ENCODE data around the gene GEMIN2.
"Not testable (repeated sequence)": the region's sequence is repeated elsewhere in the genome, so short reads cannot be mapped to it uniquely, and the experiment has no call there.

Gene GEMIN2

GRCh38 chr14:39179042-39179441 lies 64.9 kb downstream of the GEMIN2 start:
- no peak for DNase-seq

- no peak for DNase-seq
These were observed 66.4 kb downstream of the GEMIN2 start for GRCh38 chr14:39180553-39180952.

- DNase-seq, result no peak
These were observed 67.0 kb downstream of the GEMIN2 start for GRCh38 chr14:39181026-39181692.

GRCh38 chr14:39181693-39182047 lies 67.5 kb downstream of the GEMIN2 start:
- DNase-seq, result no peak

GRCh38 chr14:39182770-39183684 lies 68.9 kb downstream of the GEMIN2 start:
- no peak for DNase-seq

- DNase-seq, result not testable (repeated sequence)
These were observed 69.5 kb downstream of the GEMIN2 start for GRCh38 chr14:39183685-39184003.

- DNase-seq, result no peak
These were observed 70.6 kb downstream of the GEMIN2 start for GRCh38 chr14:39184628-39185255.

- no peak for DNase-seq
These were observed 71.3 kb downstream of the GEMIN2 start for GRCh38 chr14:39185256-39186049.

Data from activated CD4-positive, alpha-beta T cell treated with anti-CD3 and anti-CD28 coated beads, Interleukin-2, amount 50 U/mL, for 1 hour (primary cell).